ENCODE data around the gene DNM2.

GRCh38 chr19:10688545-10689280 lies 29.2 kb upstream of the DNM2 start:
- TF ChIP-seq POLR2A (IDR thresholded peaks at IDR 0.05) (no peak), CTCF (IDR thresholded peaks at IDR 0.05) (no peak), POLR2AphosphoS5 (IDR thresholded peaks at IDR 0.05) (no peak)
